Heart left ventricle (tissue), 13 donors: ENCODE results near the gene ABCF1.

Experiments
- POLR2A ChIP-seq, 2 donors: fragments of 450-650 bp; IDR thresholded peaks; one replicate each; pipeline ENCODE4 v1.6.1; 2017; ENCODE audit warnings: antibody characterized with exemption in 2 of 2, mild to moderate bottlenecking in 2 of 2, moderate library complexity in 2 of 2
- TF ChIP-seq, protein P1 (sequence below), 12 donors: fragments of 200-600 bp; sonication (generic) in 4 of 12; IDR thresholded peaks; one replicate each; pipeline versions ENCODE4 v1.5.0 to v1.8.0; 2018 to 2022; ENCODE audit warnings: antibody characterized with exemption in 12 of 12, mild to moderate bottlenecking in 5 of 12
- donor health status: ischemic (EF 13 %, LVEDD 7.1; RV severe dilation, severe dysfunction).
- donor health status: DM: no; HTN: yes; CAD: no.
- donor health status: DM: no; HTN: no; CAD: no.
- donor health status: ischemic (EF 25% LVEDD 6.9; RV normal size, moderate dysfunction).
- donor health status: ischemic (EF 25% LVEDD 5.7; RV mildly dilated, moderate dysfunction).
- donor health status: ischemic (EF 35%, LVEDD 5.7; RV mildly dilated, moderate dysfunction).
- donor health status: nonischemic (EF 11% LVEDD 7.7; RV severe dilation, severe dysfunction).
- donor health status: DM: yes; HTN: yes; CAD: no.
- donor health status: PGD.
- donor health status: ischemic (EF 29% LVEDD 5.4; RV normal size, mild dysfunction).
- donor health status: nonischemic (EF 23%, LVEDD 6.1; RV moderate dilation, normal function).

GRCh38 chr6:30641048-30641447 lies 69.8 kb downstream of the ABCF1 start:
- TF ChIP-seq, protein P1, sequence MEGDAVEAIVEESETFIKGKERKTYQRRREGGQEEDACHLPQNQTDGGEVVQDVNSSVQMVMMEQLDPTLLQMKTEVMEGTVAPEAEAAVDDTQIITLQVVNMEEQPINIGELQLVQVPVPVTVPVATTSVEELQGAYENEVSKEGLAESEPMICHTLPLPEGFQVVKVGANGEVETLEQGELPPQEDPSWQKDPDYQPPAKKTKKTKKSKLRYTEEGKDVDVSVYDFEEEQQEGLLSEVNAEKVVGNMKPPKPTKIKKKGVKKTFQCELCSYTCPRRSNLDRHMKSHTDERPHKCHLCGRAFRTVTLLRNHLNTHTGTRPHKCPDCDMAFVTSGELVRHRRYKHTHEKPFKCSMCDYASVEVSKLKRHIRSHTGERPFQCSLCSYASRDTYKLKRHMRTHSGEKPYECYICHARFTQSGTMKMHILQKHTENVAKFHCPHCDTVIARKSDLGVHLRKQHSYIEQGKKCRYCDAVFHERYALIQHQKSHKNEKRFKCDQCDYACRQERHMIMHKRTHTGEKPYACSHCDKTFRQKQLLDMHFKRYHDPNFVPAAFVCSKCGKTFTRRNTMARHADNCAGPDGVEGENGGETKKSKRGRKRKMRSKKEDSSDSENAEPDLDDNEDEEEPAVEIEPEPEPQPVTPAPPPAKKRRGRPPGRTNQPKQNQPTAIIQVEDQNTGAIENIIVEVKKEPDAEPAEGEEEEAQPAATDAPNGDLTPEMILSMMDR (IDR thresholded peaks at IDR 0.05) = no peak
- no peak for TF ChIP-seq POLR2A (IDR thresholded peaks at IDR 0.05)
